ENCODE results near the gene TADA1.
A peak's percentile ranks its signal among the peaks of the same experiment; 100 is the strongest.
"Not testable (repeated sequence)": the region's sequence is repeated elsewhere in the genome, so short reads cannot be mapped to it uniquely, and the experiment has no call there.

The TADA1 gene

DNA sequence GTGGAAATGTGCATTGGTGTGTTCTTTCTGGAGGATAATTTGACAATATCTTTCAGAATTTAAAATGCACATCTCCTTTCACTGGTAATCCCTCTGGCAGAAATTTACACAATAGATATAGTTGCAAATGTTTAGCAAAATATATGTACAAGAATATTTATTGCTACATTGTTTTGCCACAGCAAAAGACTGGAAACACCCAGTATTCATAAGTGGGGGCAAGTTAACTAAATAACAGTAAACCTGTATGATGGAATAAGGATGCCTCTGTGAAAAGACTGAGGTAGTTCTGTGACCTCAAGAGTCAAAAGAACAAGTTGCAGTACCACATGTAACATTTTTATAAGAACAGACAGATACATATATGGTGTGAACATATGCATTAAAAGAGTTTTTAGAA is 13.7 kb upstream of the TADA1 start:
- DNase-seq (ENCODE audit: low spot score): no peak

DNA sequence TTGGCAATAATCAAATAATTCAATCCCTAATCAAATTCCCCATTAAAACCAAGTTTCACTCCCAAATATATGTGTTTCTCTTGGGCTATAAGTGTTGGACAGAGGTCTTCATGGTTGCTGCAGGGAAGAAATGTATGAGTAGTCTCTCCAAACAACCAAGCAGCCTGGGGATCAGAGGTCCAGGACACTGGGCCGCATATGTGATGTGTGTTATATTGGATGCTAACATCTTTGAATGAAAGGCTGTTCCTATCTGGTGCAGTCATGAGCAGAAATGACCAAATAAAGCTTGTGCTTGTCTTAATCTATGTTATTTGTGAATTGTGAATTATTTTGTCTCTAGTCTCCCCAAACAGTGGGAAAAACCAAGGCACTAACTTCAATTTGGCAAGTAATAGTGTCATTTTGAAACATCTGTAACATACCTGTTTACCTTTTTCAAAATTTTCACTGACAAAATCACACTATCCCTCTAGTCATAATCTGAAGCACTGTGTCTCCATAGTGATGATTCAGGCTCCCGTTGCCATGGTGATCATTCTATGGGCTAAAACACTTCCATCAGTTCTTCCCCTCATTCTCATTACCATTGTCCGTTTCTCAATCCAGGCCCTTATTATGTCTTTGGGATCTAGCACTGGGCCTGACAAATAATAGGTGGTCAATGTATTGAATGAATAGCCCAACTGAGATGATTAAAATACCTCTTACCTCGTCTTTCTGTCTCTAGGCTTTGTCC is 12.5 kb upstream of the TADA1 start:
- no peak for DNase-seq (ENCODE audit: low spot score)

DNA sequence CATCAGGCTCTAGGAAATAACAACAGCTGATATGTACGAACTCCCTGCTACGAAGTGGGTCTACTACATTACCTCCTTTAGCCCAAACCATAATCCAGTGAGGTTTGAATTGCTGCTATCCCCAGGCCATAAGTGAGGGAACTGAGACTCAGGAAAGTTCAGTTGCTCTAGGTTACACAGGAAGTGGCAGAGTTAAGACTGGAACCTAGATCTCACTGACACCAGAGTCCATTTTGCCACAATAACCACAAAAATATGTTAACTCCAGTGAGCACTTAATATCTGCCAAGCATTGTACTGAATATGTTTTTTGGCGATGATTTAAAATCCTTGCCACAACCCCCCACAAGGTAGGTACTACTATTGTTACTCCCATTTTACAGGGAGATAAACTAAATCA is 8.9 kb upstream of the TADA1 start:
- no peak for DNase-seq (ENCODE audit: low spot score)

DNA sequence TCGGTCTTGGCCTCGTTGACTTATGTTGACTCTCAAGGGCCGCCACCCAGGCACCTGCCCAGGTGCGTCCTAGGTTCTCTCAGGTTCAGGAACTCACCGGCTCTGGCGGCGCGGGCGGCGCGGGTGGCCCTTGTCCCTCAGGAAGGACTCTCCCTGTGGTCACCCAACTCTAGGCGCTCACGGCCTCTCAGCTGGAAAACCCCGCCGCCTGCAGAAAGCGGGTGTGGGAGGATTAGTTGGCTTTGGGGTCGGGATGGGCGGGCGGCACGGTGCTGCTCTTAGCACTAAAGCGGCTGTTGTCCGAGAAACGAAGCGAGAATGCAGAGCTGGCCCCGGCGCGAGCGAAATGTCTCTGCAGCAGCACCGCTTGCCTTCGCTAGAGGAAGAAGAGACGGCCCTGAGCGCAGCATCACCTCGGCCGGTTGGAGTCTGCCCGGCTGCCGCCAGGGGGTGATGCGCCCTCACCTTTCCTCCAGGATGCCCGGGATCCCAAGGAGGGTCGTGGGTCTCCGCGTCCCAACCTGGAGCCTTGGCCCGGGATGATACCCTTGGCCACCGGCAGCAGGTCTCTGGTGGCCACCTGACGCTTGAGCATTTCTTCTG is 8.1 kb upstream of the TADA1 start:
- DNase-seq (ENCODE audit: low spot score): peak; percentile 32

DNA sequence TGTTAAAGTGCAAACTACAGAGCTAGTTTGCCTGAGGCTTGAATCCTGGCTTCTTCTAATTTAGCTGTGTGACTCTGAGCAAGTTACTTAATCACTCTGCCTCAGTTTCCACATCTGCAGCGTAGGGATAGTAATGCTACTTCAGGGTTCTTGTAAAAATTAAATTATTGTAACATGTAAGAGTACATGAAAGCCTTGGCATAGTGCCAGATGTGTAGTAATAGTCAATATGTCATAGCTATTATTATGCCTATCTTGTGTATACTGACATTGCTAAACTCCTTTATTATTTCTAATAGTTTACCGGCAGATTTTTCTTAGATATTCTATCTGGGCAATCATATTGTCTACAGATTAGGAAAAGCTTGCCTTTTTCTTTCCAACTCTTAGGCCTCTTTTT is 6.8 kb upstream of the TADA1 start:
- DNase-seq (ENCODE audit: low spot score): no peak

DNA sequence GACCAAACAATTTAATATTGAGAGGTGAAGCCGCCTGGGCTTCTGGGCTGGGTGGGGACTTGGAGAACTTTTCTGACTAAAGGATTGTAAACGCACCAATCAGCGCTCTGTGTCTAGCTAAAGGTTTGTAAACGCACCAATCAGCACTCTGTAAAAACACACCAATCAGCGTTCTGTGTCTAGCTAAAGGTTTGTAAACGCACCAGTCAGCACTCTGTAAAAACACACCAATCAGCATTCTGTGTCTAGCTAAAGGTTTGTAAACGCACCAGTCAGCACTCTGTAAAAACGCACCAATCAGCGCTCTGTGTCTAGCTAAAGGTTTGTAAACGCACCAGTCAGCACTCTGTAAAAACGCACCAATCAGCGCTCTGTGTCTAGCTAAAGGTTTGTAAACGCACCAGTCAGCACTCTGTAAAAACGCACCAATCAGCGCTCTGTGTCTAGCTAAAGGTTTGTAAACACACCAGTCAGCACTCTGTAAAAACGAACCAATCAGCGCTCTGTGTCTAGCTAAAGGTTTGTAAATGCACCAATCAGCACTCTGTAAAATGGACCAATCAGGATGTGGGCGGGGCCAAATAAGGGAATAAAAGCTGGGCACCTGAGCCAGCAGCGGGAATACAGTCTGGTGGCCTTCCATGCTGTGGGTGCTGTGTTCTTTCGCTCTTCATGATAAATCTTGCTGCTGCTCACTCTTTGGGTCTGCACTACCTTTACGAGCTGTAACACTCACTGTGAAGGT is 2.3 kb upstream of the TADA1 start:
- not testable (repeated sequence) for DNase-seq (ENCODE audit: low spot score)

GRCh38 chr1:166876540-166876838 is 425 bp upstream of the TADA1 start:
- DNase-seq (ENCODE audit: low spot score): no peak

- no peak for DNase-seq (ENCODE audit: low spot score)
Observed at GRCh38 chr1:166875302-166875733, 746 bp downstream of the TADA1 start.

DNA sequence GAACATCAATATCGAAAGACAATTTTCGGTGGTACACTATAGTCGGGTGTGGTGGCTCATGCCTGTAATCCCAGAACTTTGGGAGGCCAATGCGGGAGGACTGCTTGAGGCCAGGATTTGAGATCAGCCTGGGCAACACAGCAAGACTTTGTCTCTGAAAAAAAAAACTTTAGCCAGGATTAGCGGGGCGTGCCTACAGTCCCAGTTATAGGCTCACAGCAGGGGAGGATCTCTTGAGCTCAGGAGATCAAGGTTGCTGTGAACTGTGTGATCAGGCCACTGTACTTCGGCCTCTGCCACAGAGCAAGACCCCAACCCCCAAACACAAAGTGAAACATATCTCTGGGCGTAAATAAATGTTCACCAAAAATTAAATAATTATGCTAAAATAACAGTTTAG is 1.6 kb downstream of the TADA1 start:
- no peak for DNase-seq (ENCODE audit: low spot score)

- no peak for DNase-seq (ENCODE audit: low spot score)
Observed at GRCh38 chr1:166870584-166870983, 5.5 kb downstream of the TADA1 start.

DNA sequence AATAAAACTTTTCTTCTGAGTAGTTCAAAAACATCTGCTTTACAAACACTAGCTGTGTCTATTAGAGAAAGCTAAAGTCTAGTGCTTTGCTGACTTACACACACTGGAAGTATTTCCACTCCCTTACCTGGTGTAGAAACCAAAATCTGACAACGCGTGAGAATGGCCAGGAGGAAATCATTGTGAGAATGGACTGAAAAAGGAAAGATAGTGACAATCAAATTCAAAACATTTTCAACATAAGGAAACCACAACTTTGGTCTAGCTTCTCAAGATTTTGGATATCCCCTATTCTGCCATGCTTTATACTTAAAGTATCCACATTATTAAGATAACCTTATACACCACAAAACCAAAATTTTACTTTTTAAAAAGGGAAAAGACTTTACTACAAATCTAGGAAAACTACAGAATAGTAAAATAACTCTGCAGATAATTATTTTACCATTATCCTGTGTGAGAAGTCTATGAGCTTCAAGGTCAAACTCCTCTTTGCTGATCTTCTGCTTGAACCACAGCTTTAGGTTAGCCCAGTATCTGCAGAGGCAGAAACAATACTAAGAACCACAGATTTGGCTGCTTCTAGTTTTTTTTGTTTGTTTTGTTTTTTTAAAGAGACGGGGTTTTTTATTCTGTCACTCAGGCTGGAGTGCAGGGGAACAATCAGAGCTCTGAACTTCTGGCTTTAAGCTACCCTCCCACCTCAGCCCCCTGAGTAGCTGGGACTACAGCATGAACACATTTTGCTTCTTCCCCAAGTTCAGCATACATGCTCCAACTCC is 6.6 kb downstream of the TADA1 start:
- DNase-seq (ENCODE audit: low spot score): no peak

- DNase-seq (ENCODE audit: low spot score): no peak
Observed at GRCh38 chr1:166868639-166869038, 7.4 kb downstream of the TADA1 start.

GRCh38 chr1:166865926-166866325 is 10.1 kb downstream of the TADA1 start:
- DNase-seq (ENCODE audit: low spot score): no peak

GRCh38 chr1:166859597-166859996 is 16.5 kb downstream of the TADA1 start:
- DNase-seq (ENCODE audit: low spot score): no peak

DNA sequence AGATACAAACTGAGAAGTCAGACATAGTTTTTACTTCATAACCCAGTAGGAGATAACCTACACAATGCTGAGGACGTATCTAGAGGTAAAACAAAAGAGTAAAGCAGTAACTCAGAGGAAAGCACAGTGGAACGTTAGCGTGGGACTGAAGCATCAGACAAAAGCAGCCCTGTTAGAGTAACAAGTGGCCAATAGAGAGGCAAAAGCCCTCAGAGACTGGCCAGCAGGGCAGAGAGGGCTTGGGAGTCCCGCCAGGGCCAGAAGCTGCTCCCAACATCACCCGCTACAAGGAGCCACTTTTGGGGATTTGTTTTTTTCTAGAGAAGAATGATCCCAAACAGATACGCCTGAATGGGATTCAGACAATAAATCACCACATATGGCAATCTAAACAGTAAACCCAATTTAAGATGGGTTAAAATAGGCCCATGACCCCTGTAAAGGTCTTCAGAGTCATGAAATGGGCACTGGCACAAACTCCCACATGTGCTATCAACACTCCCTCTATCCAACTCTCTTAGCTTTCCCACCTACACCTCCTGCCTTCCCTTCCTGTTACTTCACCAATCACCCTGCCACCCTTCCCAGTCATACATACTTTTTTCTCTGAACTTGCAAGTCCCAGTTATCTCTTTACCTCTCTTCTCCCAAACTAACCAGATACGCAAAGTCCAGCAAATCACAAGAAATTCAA is 17.2 kb downstream of the TADA1 start:
- peak; percentile 87 for DNase-seq (ENCODE audit: low spot score)

DNA sequence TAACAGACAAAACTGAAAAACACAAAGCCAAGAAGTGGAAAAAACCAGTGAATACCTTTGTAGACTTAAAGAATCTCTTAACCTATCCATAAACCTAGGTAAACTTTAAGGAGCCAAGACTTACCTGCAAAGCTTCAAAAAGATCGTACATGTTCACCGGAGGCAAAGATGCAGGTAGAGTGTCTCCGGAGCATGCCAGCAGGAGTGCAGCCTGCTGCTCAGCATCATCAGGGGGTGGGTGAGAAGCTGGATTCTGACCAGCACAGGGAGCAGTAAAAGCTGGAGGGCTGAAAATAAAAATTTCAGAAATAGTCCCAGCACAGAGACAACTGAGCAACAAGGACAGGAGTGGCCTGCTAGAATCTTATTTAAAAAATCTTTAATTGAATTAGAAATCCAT is 18.1 kb downstream of the TADA1 start:
- DNase-seq (ENCODE audit: low spot score): no peak

DNA sequence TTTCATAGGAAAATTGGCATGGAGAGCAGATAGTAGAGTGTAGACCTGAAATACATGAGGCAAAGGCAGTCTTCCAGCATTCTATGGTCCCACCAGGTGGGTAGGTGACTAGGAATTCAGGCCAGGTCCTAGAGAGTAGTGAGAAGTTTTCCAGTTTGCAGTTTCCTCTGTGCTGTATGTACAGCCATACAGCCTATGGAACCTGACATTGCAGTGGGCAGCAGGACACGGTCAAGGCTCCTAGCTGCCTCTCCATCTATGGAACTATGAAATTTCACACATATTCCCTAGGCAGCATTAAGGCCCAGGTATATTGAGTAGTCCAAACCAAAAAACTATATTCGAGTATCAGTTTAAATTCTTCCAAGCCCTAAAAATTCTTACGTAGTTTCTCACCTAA is 20.5 kb downstream of the TADA1 start:
- DNase-seq (ENCODE audit: low spot score): no peak

GRCh38 chr1:166852918-166853317 is 23.1 kb downstream of the TADA1 start:
- DNase-seq (ENCODE audit: low spot score): no peak

DNA sequence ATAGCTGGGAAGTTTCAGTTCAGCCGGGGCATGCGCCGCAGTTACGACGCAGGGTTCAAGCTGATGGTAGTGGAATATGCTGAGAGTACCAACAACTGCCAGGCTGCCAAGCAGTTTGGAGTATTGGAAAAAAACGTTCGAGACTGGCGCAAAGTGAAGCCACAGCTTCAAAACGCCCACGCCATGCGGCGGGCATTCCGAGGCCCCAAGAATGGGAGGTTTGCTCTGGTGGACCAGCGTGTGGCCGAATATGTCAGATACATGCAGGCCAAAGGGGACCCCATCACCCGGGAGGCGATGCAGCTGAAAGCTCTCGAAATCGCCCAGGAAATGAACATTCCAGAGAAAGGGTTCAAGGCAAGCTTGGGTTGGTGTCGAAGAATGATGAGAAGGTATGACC is 26.9 kb downstream of the TADA1 start:
- DNase-seq (ENCODE audit: low spot score): no peak

GRCh38 chr1:166848193-166848592 is 27.9 kb downstream of the TADA1 start:
- DNase-seq (ENCODE audit: low spot score): no peak

GRCh38 chr1:166844791-166845190 is 31.3 kb downstream of the TADA1 start:
- no peak for DNase-seq (ENCODE audit: low spot score)
